K562 (cell line): ENCODE measurements around the gene TP73. TPM values are rescaled to one million over a fixed set of nuclear protein-coding genes. Genes with fewer than 3 reads are reported as not detected.

ENCODE experiments used
- CSDE1 ChIP-seq, 2 experiments: fragments of 450-650 bp; IDR thresholded peaks; 2 replicates each; pipeline ENCODE4 v1.6.1; 2016; ENCODE audit warnings: mild to moderate bottlenecking in 1 of 2
- DLX4 ChIP-seq: fragments of 250-450 bp; sonication (Bioruptor Pico); IDR thresholded peaks from 2 replicates; pipeline ENCODE4 v1.6.1; 2021; ENCODE audit warnings: mild to moderate bottlenecking
- PML ChIP-seq: IDR thresholded peaks from 2 replicates; pipeline ENCODE4 v1.6.1; 2012; ENCODE audit warnings: low read length, inconsistent platforms
- SMARCA5 ChIP-seq: fragments of 450-650 bp; IDR thresholded peaks from 2 replicates; pipeline ENCODE4 v1.6.1; 2016
- TRIM25 ChIP-seq: fragments of 450-650 bp; IDR thresholded peaks from 2 replicates; pipeline ENCODE4 v1.7.0; 2016; ENCODE audit warnings: borderline replicate concordance
- ZNF778 ChIP-seq: fragments of 450-650 bp; formaldehyde crosslinking; IDR thresholded peaks from 2 replicates; pipeline ENCODE4 v1.4.0; 2020; ENCODE audit warnings: mild to moderate bottlenecking, moderate library complexity
- polyA plus RNA-seq, 8 experiments: library from polyadenylated mRNA; depleted of rRNA in 4 of 8; stranded (reverse) in 5 of 8; unstranded in 3 of 8; fragments of >200 nt; fragmentation: Nextera tagmentation in 2 of 8; fragmentation: Illumina TruSeq in 1 of 8; extraction: Ambion mirVana in 2 of 8; extraction: Trizol in 1 of 8; gene quantifications; 2 replicates each; pipeline versions ENCODE4 v1.2.1 to v1.2.3, GENCODE V29; 2011 to 2014; ENCODE audit warnings: inconsistent platforms in 1 of 8, missing spikeins in 1 of 8
- total RNA-seq, 7 experiments: library from RNA; depleted of rRNA in 6 of 7; stranded (reverse); fragments of >200 nt in 6 of 7; fragmentation: Illumina TruSeq in 2 of 7; extraction: Trizol in 2 of 7; gene quantifications; 2 replicates each; pipeline versions ENCODE4 v1.2.1 to v1.2.3, GENCODE V29; 2011 to 2021; ENCODE audit warnings: low replicate concordance in 1 of 7
- TF ChIP-seq, protein P1 (sequence below): fragments of 450-650 bp; formaldehyde crosslinking; IDR thresholded peaks from 2 replicates; pipeline ENCODE4 v1.4.0; 2022; ENCODE audit warnings: mild to moderate bottlenecking, moderate library complexity
- TF ChIP-seq, protein P2 (sequence below): fragments of 250-450 bp; sonication (Bioruptor Pico); IDR thresholded peaks from 2 replicates; pipeline ENCODE4 v1.9.0; 2021; ENCODE audit warnings: mild to moderate bottlenecking
- TF ChIP-seq, protein P3 (sequence below), 2 experiments: fragments of 450-650 bp; IDR thresholded peaks; 2 replicates each; pipeline ENCODE4 v1.6.1; 2016; ENCODE audit warnings: mild to moderate bottlenecking in 2 of 2, borderline replicate concordance in 1 of 2, low read depth in 1 of 2, moderate library complexity in 1 of 2

The TP73 gene
- total and polyA plus RNA-seq, 9 of the 15 experiments (the other 6 are each of a cell fraction or from before 2014, with no cell fraction given) = 0.07 to 1.6 (median 0.40) TPM; not detected in 2

- TF ChIP-seq, protein P1, sequence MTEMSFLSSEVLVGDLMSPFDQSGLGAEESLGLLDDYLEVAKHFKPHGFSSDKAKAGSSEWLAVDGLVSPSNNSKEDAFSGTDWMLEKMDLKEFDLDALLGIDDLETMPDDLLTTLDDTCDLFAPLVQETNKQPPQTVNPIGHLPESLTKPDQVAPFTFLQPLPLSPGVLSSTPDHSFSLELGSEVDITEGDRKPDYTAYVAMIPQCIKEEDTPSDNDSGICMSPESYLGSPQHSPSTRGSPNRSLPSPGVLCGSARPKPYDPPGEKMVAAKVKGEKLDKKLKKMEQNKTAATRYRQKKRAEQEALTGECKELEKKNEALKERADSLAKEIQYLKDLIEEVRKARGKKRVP (CRISPR knock-in tag) = no peak
- TF ChIP-seq ZNF778 (CRISPR knock-in tag) (no peak), TRIM25 (no peak), SMARCA5 (no peak), DLX4 (CRISPR knock-in tag) (no peak), PML (no peak), CSDE1 (IDR thresholded peaks at IDR 0.05) (no peak)
- TF ChIP-seq, protein P2, sequence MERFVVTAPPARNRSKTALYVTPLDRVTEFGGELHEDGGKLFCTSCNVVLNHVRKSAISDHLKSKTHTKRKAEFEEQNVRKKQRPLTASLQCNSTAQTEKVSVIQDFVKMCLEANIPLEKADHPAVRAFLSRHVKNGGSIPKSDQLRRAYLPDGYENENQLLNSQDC (CRISPR knock-in tag) = no peak
- TF ChIP-seq, protein P3, sequence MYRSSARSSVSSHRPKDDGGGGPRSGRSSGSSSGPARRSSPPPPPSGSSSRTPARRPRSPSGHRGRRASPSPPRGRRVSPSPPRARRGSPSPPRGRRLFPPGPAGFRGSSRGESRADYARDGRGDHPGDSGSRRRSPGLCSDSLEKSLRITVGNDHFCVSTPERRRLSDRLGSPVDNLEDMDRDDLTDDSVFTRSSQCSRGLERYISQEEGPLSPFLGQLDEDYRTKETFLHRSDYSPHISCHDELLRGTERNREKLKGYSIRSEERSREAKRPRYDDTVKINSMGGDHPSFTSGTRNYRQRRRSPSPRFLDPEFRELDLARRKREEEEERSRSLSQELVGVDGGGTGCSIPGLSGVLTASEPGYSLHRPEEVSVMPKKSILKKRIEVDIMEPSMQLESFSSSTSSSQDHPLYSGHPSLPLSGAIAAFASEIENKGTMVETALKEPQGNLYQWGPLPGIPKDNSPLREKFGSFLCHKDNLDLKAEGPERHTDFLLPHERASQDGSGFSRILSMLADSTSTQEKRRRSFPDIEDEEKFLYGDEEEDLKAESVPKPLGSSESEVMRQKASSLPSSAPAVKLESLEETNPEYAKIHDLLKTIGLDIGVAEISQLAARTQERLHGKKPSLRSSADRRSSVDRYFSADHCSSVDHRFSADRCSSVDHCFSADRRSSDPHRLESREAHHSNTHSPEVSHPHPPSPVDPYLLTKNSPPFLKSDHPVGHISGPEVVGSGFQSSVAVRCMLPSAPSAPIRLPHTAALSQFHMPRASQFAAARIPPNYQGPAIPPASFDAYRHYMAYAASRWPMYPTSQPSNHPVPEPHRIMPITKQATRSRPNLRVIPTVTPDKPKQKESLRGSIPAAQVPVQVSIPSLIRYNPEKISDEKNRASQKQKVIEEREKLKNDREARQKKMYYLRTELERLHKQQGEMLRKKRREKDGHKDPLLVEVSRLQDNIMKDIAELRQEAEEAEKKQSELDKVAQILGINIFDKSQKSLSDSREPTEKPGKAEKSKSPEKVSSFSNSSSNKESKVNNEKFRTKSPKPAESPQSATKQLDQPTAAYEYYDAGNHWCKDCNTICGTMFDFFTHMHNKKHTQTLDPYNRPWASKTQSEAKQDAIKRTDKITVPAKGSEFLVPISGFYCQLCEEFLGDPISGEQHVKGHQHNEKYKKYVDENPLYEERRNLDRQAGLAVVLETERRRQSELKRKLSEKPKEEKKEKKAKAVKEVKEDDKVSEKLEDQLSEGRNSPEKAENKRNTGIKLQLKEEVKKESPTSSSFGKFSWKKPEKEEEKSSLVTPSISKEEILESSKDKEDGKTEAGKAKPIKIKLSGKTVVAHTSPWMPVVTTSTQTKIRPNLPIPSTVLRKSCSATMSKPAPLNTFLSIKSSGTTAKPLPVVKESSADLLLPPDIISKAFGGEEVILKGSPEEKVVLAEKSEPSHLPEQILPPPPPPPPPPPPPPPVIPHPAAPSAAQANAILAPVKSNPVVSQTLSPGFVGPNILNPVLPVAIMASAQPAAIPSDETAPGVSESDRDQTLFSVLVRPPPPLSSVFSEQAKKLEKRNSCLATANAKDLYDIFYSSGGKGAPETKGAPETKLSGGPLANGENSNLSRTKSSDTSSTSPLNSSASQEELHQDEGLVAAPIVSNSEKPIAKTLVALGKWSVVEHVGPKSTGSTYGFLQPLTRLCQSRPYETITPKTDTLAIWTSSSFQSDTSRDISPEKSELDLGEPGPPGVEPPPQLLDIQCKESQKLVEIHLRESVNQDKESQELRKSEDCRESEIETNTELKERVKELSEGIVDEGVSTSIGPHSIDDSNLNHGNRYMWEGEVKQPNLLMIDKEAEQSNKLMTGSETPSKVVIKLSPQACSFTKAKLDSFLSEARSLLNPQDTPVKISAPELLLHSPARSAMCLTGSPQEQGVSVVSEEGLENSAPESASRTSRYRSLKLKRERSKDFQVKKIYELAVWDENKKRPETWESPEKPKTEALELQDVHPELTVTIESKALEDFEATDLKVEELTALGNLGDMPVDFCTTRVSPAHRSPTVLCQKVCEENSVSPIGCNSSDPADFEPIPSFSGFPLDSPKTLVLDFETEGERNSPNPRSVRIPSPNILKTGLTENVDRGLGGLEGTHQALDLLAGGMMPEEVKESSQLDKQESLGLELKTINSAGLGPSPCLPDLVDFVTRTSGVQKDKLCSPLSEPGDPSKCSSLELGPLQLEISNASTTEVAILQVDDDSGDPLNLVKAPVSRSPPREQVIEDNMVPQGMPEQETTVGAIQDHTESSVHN (IDR thresholded peaks at IDR 0.05; ENCODE audit: borderline replicate concordance in 1 of 2, low read depth in 1 of 2) = no peak
These were observed 106.8 kb downstream of the TP73 start (continued) for GRCh38 chr1:3759164-3759563.
